ENCODE data around the gene BCL2L15. TPM values are rescaled to one million over a fixed set of nuclear protein-coding genes. Genes with fewer than 3 reads are reported as not detected.

BCL2L15 gene
- total RNA-seq, 1 experiment from 2014 or later, result 0.17 TPM

- ATAC-seq (no peak), DNase-seq (ENCODE audit: low spot score) (no peak)
- POLR2A ChIA-PET, result no interaction called here
- Mint-ChIP-seq H3K36me3 (no peaks in the 10 kb centered on the region), H3K4me1 (no peaks in the 10 kb centered on the region), H3K9me3 (no peaks in the 10 kb centered on the region), H3K4me3 (no peak overlapping the region), H3K27me3 (ENCODE audit: low read depth) (no peaks in the 10 kb centered on the region; the same call in 1 of the 2 replicates), H3K27ac (no peak overlapping the region)
- TF ChIP-seq E2F4 (CRISPR knock-in tag; IDR thresholded peaks at IDR 0.05; ENCODE audit: borderline replicate concordance, low read depth) (no peak), SMAD3 (CRISPR knock-in tag; IDR thresholded peaks at IDR 0.05; ENCODE audit: borderline replicate concordance) (no peak), CREM (CRISPR knock-in tag; IDR thresholded peaks at IDR 0.05) (no peak), ZBTB21 (CRISPR knock-in tag; IDR thresholded peaks at IDR 0.05; ENCODE audit: borderline replicate concordance) (no peak), MXD4 (CRISPR knock-in tag; IDR thresholded peaks at IDR 0.05; ENCODE audit: borderline replicate concordance) (no peak), AFF4 (CRISPR knock-in tag; IDR thresholded peaks at IDR 0.05; ENCODE audit: borderline replicate concordance) (no peak), TP53 (CRISPR knock-in tag; IDR thresholded peaks at IDR 0.05) (no peak), JUN (CRISPR knock-in tag; IDR thresholded peaks at IDR 0.05) (no peak), CBFB (CRISPR knock-in tag; IDR thresholded peaks at IDR 0.05; ENCODE audit: low read depth) (no peak), AR (CRISPR knock-in tag; IDR thresholded peaks at IDR 0.05) (no peak), ZNF219 (CRISPR knock-in tag; IDR thresholded peaks at IDR 0.05; ENCODE audit: borderline replicate concordance) (no peak), NFE2L1 (CRISPR knock-in tag; IDR thresholded peaks at IDR 0.05) (no peak), CDX4 (CRISPR knock-in tag; IDR thresholded peaks at IDR 0.05; ENCODE audit: borderline replicate concordance) (no peak), NR3C1 (CRISPR knock-in tag; conservative IDR thresholded peaks at IDR 0.05; ENCODE audit: low read depth) (no peak), STAT6 (CRISPR knock-in tag; conservative IDR thresholded peaks at IDR 0.05; ENCODE audit: low read depth) (no peak), ZNF263 (CRISPR knock-in tag; IDR thresholded peaks at IDR 0.05; ENCODE audit: low read depth) (no peak), ETV6 (CRISPR knock-in tag; IDR thresholded peaks at IDR 0.05) (no peak)
- CTCF ChIA-PET, result interaction anchor here (1.2 kb wide), 1 partner anchor 120 kb away, joined by 4 read pairs; no protein-coding TSS in a partner anchor
These were observed 31.0 kb downstream of the BCL2L15 start for GRCh38 chr1:113856401-113856790.

Data from WTC11 (cell line).